CD4-positive, alpha-beta T cell (primary cell): ENCODE measurements around the gene FAM149A. TPM values are rescaled to one million over a fixed set of nuclear protein-coding genes. Genes with fewer than 3 reads are reported as not detected.

ENCODE experiments used
- ATAC-seq: fragments of 200-7000 bp; cut with Tn5 transposase; one replicate; pipeline ENCODE4 v1.10.0; 2022; ENCODE audit warnings: mild to moderate bottlenecking; ENCODE audit not compliant: poor library complexity
- CTCF ChIA-PET: fragments of 350-600 bp; sonication (Branson Sonifier 250); formaldehyde crosslinking; loops from one replicate; lab custom pipeline; 2021; ENCODE audit warnings: antibody characterized with exemption, inconsistent platforms; lab: Charles Lee
- POLR2A ChIA-PET: fragments of 350-600 bp; sonication (Branson Sonifier 250); formaldehyde crosslinking; loops from one replicate; lab custom pipeline; 2021; ENCODE audit warnings: antibody characterized with exemption, inconsistent platforms; lab: Charles Lee
- DNase-seq, 14 experiments: peaks; one replicate each; pipeline ENCODE4 v3.0.0-alpha.2; 2013 to 2020; ENCODE audit warnings: mixed read lengths in 2 of 14
- H3K27ac ChIP-seq, 2 donors: one replicate each; pipeline versions ENCODE4 v1.5.1 to v1.7.0; 2013; ENCODE audit warnings: low read length in 2 of 2, low read depth in 1 of 2, mild to moderate bottlenecking in 1 of 2
- H3K27me3 ChIP-seq, 2 experiments: 1 replicate in 1 of 2; 2 replicates in 1 of 2; pipeline versions ENCODE4 v1.6.1 to v1.7.0; 2013; ENCODE audit warnings: low read length in 2 of 2, control low read depth in 1 of 2, mild to moderate bottlenecking in 1 of 2, moderate library complexity in 1 of 2; ENCODE audit not compliant: insufficient read depth in 2 of 2, control insufficient read depth in 1 of 2
- H3K36me3 ChIP-seq: one replicate; pipeline ENCODE4 v1.6.1; 2013; ENCODE audit warnings: low read length, control low read depth; ENCODE audit not compliant: insufficient read depth
- H3K4me1 ChIP-seq: one replicate; pipeline ENCODE4 v1.6.1; 2013; ENCODE audit warnings: low read length, control low read depth; ENCODE audit not compliant: insufficient read depth
- H3K4me3 ChIP-seq: one replicate; pipeline ENCODE4 v1.5.1; 2013; ENCODE audit warnings: mild to moderate bottlenecking, low read length, moderate library complexity
- H3K9me3 ChIP-seq, 2 experiments: 1 replicate in 1 of 2; 2 replicates in 1 of 2; pipeline versions ENCODE4 v1.6.1 to v1.7.0; 2013; ENCODE audit warnings: low read length in 2 of 2, mild to moderate bottlenecking in 2 of 2, control low read depth in 1 of 2, moderate library complexity in 1 of 2; ENCODE audit not compliant: control insufficient read depth in 1 of 2, insufficient read depth in 1 of 2
- H3K27ac Mint-ChIP-seq: one replicate; pipeline ENCODE4 v1.8.0; 2020; ENCODE audit warnings: mixed read lengths
- H3K27me3 Mint-ChIP-seq: one replicate; pipeline ENCODE4 v1.8.0; 2021; ENCODE audit warnings: mixed read lengths
- H3K36me3 Mint-ChIP-seq: one replicate; pipeline ENCODE4 v1.8.0; 2021; ENCODE audit warnings: low read depth, mixed read lengths
- H3K4me1 Mint-ChIP-seq: one replicate; pipeline ENCODE4 v1.8.0; 2021; ENCODE audit warnings: low read depth, mixed read lengths
- H3K4me3 Mint-ChIP-seq: one replicate; pipeline ENCODE4 v1.8.0; 2020; ENCODE audit warnings: mild to moderate bottlenecking, mixed read lengths
- H3K9me3 Mint-ChIP-seq: one replicate; pipeline ENCODE4 v1.8.0; 2020; ENCODE audit warnings: mixed read lengths
- CTCF ChIP-seq: fragments of 200-600 bp; IDR thresholded peaks from one replicate; pipeline ENCODE4 v1.8.0; 2022; ENCODE audit warnings: antibody characterized with exemption, mild to moderate bottlenecking
- intact Hi-C, 2 experiments: fragments of 100-400 bp; cut with DNase I in 1 of 2; cut with micrococcal nuclease in 1 of 2; formaldehyde crosslinking; loops; one replicate each; pipeline versions ENCODE4 v1.15.1 to v1.9.0; 2023 to 2025; cut with DNase I, micrococcal nuclease
- total RNA-seq, 174 experiments: library from RNA in 2 of 174; stranded (reverse) in 2 of 174; gene quantifications; one replicate each; pipeline ENCODE4 v1.2.3 and lab custom pipeline; 2021 to 2026

The FAM149A gene
- total RNA-seq, 2 experiments from 2014 or later: 0.61 to 1.1 TPM

GRCh38 chr4:186204103-186204559 lies 99.6 kb downstream of the FAM149A start:
- POLR2A ChIA-PET: interaction anchor here (3.0 kb wide), 1 partner anchor 12 kb away, joined by 35 read pairs; the partner anchor contains the start of gene CYP4V2

GRCh38 chr4:186204686-186205085 lies 100.2 kb downstream of the FAM149A start:
- Mint-ChIP-seq H3K9me3 (peaks cover 7% of the 10 kb centered on the region), H3K27me3 (no peaks in the 10 kb centered on the region), H3K4me1 (peaks cover 29% of the 10 kb centered on the region), H3K27ac (peak overlapping the region; percentile 85), H3K36me3 (peaks cover 32% of the 10 kb centered on the region), H3K4me3 (peak overlapping the region; percentile 81)
- intact Hi-C loops: loop anchor here (5.0 kb wide), 1 partner anchor 137 kb away; the partner anchor contains the start of gene TLR3 (in 2 of the 2)
- peaks cover 0 to 3% of the 10 kb centered on the region in 2 experiments for H3K9me3 ChIP-seq
- ATAC-seq (peak; percentile 32), DNase-seq (peak in 2 of 14 experiments; percentile 30 to 51)
- CTCF ChIA-PET: no interaction called here
- H3K27ac ChIP-seq: no peak overlapping the region
- no peaks in the 10 kb centered on the region for H3K27me3 ChIP-seq
- H3K36me3 ChIP-seq: peaks cover 14% of the 10 kb centered on the region
- no peak overlapping the region for H3K4me3 ChIP-seq
- POLR2A ChIA-PET: interaction anchor here (0.9 to 3.0 kb wide), 2 partner anchors 13 to 124 kb away, joined by 3 to 35 read pairs; partner anchors contain the start of gene CYP4V2
- TF ChIP-seq CTCF: no peak
- H3K4me1 ChIP-seq: peaks cover 16% of the 10 kb centered on the region

More at GRCh38 chr4:186204103-186204559, 99.6 kb downstream of the FAM149A start:
- CTCF ChIA-PET: no interaction called here
- peaks cover 0 to 2% of the 10 kb centered on the region in 2 experiments for H3K9me3 ChIP-seq
- no peak for TF ChIP-seq CTCF
- H3K4me3 ChIP-seq: no peak overlapping the region
- intact Hi-C loops: loop anchor here (5.0 kb wide), 1 partner anchor 137 kb away; the partner anchor contains the start of gene TLR3 (in 2 of the 2)
- H3K36me3 ChIP-seq: peaks cover 9% of the 10 kb centered on the region
- Mint-ChIP-seq H3K4me3 (peak overlapping the region; percentile 81), H3K27ac (peak overlapping the region; percentile 85), H3K4me1 (peaks cover 29% of the 10 kb centered on the region), H3K27me3 (no peaks in the 10 kb centered on the region), H3K9me3 (peaks cover 5% of the 10 kb centered on the region), H3K36me3 (peaks cover 27% of the 10 kb centered on the region)
- peaks cover 16% of the 10 kb centered on the region for H3K4me1 ChIP-seq
- H3K27me3 ChIP-seq: no peaks in the 10 kb centered on the region
- ATAC-seq (peak; percentile 72), DNase-seq (peak in 8 of 14 experiments; percentile 10 to 89 (median 62))
- H3K27ac ChIP-seq: no peak overlapping the region

GRCh38 chr4:186205156-186205555 lies 100.7 kb downstream of the FAM149A start:
- Mint-ChIP-seq H3K4me3 (no peak overlapping the region), H3K9me3 (peaks cover 7% of the 10 kb centered on the region), H3K4me1 (peaks cover 29% of the 10 kb centered on the region), H3K36me3 (peaks cover 37% of the 10 kb centered on the region), H3K27me3 (no peaks in the 10 kb centered on the region), H3K27ac (no peak overlapping the region)
- Histone ChIP-seq H3K27me3 (no peaks in the 10 kb centered on the region), H3K36me3 (peaks cover 19% of the 10 kb centered on the region), H3K27ac (no peak overlapping the region), H3K4me3 (no peak overlapping the region), H3K9me3 (peaks cover 0 to 3% of the 10 kb centered on the region in 2 experiments), H3K4me1 (peaks cover 16% of the 10 kb centered on the region)
- CTCF ChIA-PET: no interaction called here
- DNase-seq (no peak), ATAC-seq (no peak)
- POLR2A ChIA-PET: interaction anchor here (0.9 to 3.0 kb wide), 2 partner anchors 13 to 125 kb away, joined by 3 to 35 read pairs; partner anchors contain the start of gene CYP4V2
- intact Hi-C loops: no loop called here
- no peak for TF ChIP-seq CTCF
